Spleen (tissue), 11 donors: Measurements from ENCODE around the gene POU2AF2. TPM values are rescaled to one million over a fixed set of nuclear protein-coding genes. Genes with fewer than 3 reads are reported as not detected.

Source experiments
- DNase-seq: peaks from one replicate; pipeline ENCODE4 v3.0.0-alpha.2; 2020
- H3K27ac ChIP-seq, 8 donors: fragments of 200-600 bp; sonication (generic) in 7 of 8; 1 replicate in 4 of 8; 2 replicates in 4 of 8; pipeline versions ENCODE4 v1.5.0 to v1.8.0; 2016 to 2021; ENCODE audit warnings: inconsistent platforms in 4 of 8, mild to moderate bottlenecking in 4 of 8, moderate library complexity in 1 of 8
- H3K27me3 ChIP-seq, 7 donors: fragments of 200-600 bp; sonication (generic) in 6 of 7; replicated peaks in 1 of 7; 1 replicate in 4 of 7; 2 replicates in 3 of 7; pipeline versions ENCODE4 v1.5.0 to v1.8.0; 2016 to 2021; ENCODE audit warnings: inconsistent platforms in 3 of 7, mild to moderate bottlenecking in 1 of 7
- H3K36me3 ChIP-seq, 6 donors: fragments of 200-600 bp; sonication (generic) in 5 of 6; 1 replicate in 4 of 6; 2 replicates in 2 of 6; pipeline versions ENCODE4 v1.5.0 to v1.8.0; 2016 to 2021; ENCODE audit warnings: inconsistent platforms in 2 of 6
- H3K4me1 ChIP-seq, 6 donors: fragments of 200-600 bp; sonication (generic) in 5 of 6; 1 replicate in 3 of 6; 2 replicates in 3 of 6; pipeline versions ENCODE4 v1.5.0 to v1.8.0; 2016 to 2021; ENCODE audit warnings: inconsistent platforms in 3 of 6
- H3K4me3 ChIP-seq, 8 donors: fragments of 200-600 bp; sonication (generic) in 7 of 8; 1 replicate in 4 of 8; 2 replicates in 4 of 8; pipeline versions ENCODE4 v1.5.0 to v1.8.0; 2016 to 2021; ENCODE audit warnings: inconsistent platforms in 4 of 8, mild to moderate bottlenecking in 4 of 8, moderate library complexity in 2 of 8
- H3K9me3 ChIP-seq, 8 donors: fragments of 200-600 bp; sonication (generic) in 7 of 8; 1 replicate in 4 of 8; 2 replicates in 4 of 8; pipeline versions ENCODE4 v1.5.0 to v1.8.0; 2016 to 2021; ENCODE audit warnings: inconsistent platforms in 4 of 8
- CTCF ChIP-seq, 11 experiments: fragments of 200-600 bp in 7 of 11; fragments of 450-650 bp in 4 of 11; sonication (generic) in 4 of 11; IDR thresholded peaks in 8 of 11; conservative IDR thresholded peaks in 3 of 11; 1 replicate in 7 of 11; 2 replicates in 4 of 11; pipeline versions ENCODE4 v1.4.0 to v1.8.0; 2016 to 2021; ENCODE audit warnings: antibody characterized with exemption in 11 of 11, inconsistent platforms in 4 of 11, mild to moderate bottlenecking in 1 of 11
- POLR2A ChIP-seq, 3 donors: fragments of 450-650 bp; IDR thresholded peaks; one replicate each; pipeline ENCODE4 v1.5.1; 2017; ENCODE audit warnings: antibody characterized with exemption in 3 of 3, mild to moderate bottlenecking in 1 of 3
- POLR2AphosphoS5 ChIP-seq, 3 donors: sonication (generic); formaldehyde crosslinking; IDR thresholded peaks; one replicate each; pipeline ENCODE4 v1.5.1; 2017; ENCODE audit warnings: antibody characterized with exemption in 3 of 3
- WGBS, 5 donors: extraction: QIAGEN DNeasy Blood & Tissue Kit in 3 of 5; methylation state at CpG; one replicate each; pipeline versions ENCODE4 v1.1.5 to v1.1.7; 2013 to 2018; 5-methylcytosine and 5-hydroxymethylcytosine counted together
- intact Hi-C: fragments of 100-400 bp; cut with DNase I; formaldehyde crosslinking; loops from one replicate; pipeline ENCODE4 v1.15.0; 2023; ENCODE audit warnings: low total_unique reads
- polyA plus RNA-seq, 3 donors: library from polyadenylated mRNA; stranded (reverse); fragments of 200-250 nt; gene quantifications; one replicate each; pipeline ENCODE4 v1.2.1, GENCODE V29; 2013
- total RNA-seq, 7 donors: library from RNA; depleted of rRNA in 3 of 7; stranded (reverse); fragments of >200 nt in 3 of 7; fragmentation: NEBNext Ultra II Directional in 4 of 7; extraction: Animal tissue kit (Norgen Biotek cat#: 25700) in 4 of 7; gene quantifications; one replicate each; pipeline versions ENCODE4 v1.1.0 to v1.2.1, GENCODE V29; 2016 to 2021
- donor health status: healthy with polysubstance abuse.
- donor health status: DM: no; HTN: no; CAD: no; lungs with moderate emphysema.
- donor health status: DM: no; HTN: no; CAD: no.
- donor health status: Bipolar disorder and iron deficiency.
- donor health status: healthy.
- donor health status: DM: no; HTN: no; CAD: no.
- donor health status: DM: yes; HTN: yes; CAD: no.

POU2AF2 gene
- total and polyA plus RNA-seq, 10 donors, result not detected

GRCh38 chr11:111299101-111300026, 53.8 kb downstream of the POU2AF2 start:
- intact Hi-C loops, result no loop called here
- peak overlapping the region in 1 of 8 donors; percentile 8 for H3K27ac ChIP-seq

GRCh38 chr11:111300569-111300968, 55.0 kb downstream of the POU2AF2 start:
- intact Hi-C loops, result no loop called here
- Histone ChIP-seq H3K4me3 (no peak overlapping the region), H3K4me1 (peaks cover 0 to 20% (median 19%) of the 10 kb centered on the region in 6 donors), H3K27me3 (peaks cover 0 to 34% (median 19%) of the 10 kb centered on the region in 7 donors), H3K9me3 (no peaks in the 10 kb centered on the region), H3K27ac (no peak overlapping the region), H3K36me3 (no peaks in the 10 kb centered on the region)
- no peak for DNase-seq
- WGBS, 5 donors, result 89 to 96% (median 93%) methylated on average over 9 of the region's 9 CpGs
- TF ChIP-seq CTCF (IDR thresholded peaks at IDR 0.05 in 8 of 11, conservative IDR thresholded peaks at IDR 0.05 in 3 of 11), result no peak
- no peak for TF ChIP-seq POLR2AphosphoS5 (IDR thresholded peaks at IDR 0.05)
- no peak for TF ChIP-seq POLR2A (IDR thresholded peaks at IDR 0.05)

More at GRCh38 chr11:111299101-111300026, 53.8 kb downstream of the POU2AF2 start:
- peak overlapping the region; percentile 40 to 77 (median 47) for H3K4me3 ChIP-seq
- no peaks in the 10 kb centered on the region for H3K36me3 ChIP-seq
- H3K4me1 ChIP-seq, result peaks cover 0 to 20% (median 19%) of the 10 kb centered on the region in 6 donors
- no peak for TF ChIP-seq POLR2A (IDR thresholded peaks at IDR 0.05)
- peak in 2 of 3 donors; percentile 31 to 38 for TF ChIP-seq POLR2AphosphoS5 (IDR thresholded peaks at IDR 0.05)
- peak; percentile 7 to 68 (median 48) for TF ChIP-seq CTCF (IDR thresholded peaks at IDR 0.05 in 8 of 11, conservative IDR thresholded peaks at IDR 0.05 in 3 of 11)
- DNase-seq, result peak; percentile 81
- WGBS, 5 donors, result 3 to 6% (median 3%) methylated on average over 52 to 77 of the region's 77 CpGs
- H3K27me3 ChIP-seq, result peaks cover 0 to 34% (median 19%) of the 10 kb centered on the region in 7 donors
- no peaks in the 10 kb centered on the region for H3K9me3 ChIP-seq

- DNase-seq, result no peak
- 91 to 95% (median 94%) methylated on average over 5 of the region's 5 CpGs for WGBS, 5 donors
- Histone ChIP-seq H3K9me3 (no peaks in the 10 kb centered on the region), H3K27ac (no peak overlapping the region), H3K36me3 (no peaks in the 10 kb centered on the region), H3K27me3 (peaks cover 0 to 34% (median 19%) of the 10 kb centered on the region in 7 donors), H3K4me3 (no peak overlapping the region), H3K4me1 (peaks cover 0 to 20% (median 19%) of the 10 kb centered on the region in 6 donors)
- intact Hi-C loops, result no loop called here
- TF ChIP-seq CTCF (IDR thresholded peaks at IDR 0.05 in 8 of 11, conservative IDR thresholded peaks at IDR 0.05 in 3 of 11) (no peak), POLR2AphosphoS5 (IDR thresholded peaks at IDR 0.05) (no peak), POLR2A (IDR thresholded peaks at IDR 0.05) (no peak)
Measured at GRCh38 chr11:111301004-111301841, 55.7 kb downstream of the POU2AF2 start.
